Hematopoietic multipotent progenitor cell treated with erythropoietin and hydrocortisone succinate and interleukin-3 and kit ligand, for 15 days (in vitro differentiated cells): Measurements from ENCODE around the gene TCHP.

Experiments used
- DNase-seq: peaks from one replicate; pipeline ENCODE4 v3.0.0-alpha.2; 2015; ENCODE audit warnings: low spot score

Gene TCHP

DNA sequence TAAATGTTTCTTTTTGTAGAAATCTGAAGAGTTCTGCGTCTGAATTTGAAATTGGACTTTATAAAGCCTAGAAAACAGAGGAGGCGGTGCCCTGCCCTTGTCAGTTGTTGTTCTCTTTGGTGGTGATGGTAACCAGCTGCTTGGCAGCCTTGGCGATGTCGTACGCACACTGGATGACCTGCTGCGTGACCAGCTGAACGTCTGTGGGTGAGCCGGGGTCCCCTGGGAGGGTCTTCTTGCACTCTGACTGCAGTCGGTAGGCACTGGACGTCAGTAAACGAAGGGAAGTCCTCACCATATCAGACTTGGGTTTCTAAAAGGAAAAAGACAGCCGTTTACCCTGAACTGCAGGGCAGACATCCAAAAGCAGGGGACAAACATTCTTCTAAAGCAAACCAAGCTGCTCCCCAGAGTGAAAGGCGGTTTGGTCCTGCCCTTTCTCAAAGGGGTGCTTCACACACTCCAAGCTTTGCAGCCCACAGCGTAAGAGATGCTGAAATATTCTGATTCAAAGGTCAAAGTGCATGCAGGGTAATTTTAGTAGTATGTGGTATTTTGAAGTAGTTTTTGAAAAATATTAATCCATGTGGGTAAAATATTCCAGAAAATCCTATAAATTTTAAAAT is 32.9 kb downstream of the TCHP start:
- no peak for DNase-seq

DNA sequence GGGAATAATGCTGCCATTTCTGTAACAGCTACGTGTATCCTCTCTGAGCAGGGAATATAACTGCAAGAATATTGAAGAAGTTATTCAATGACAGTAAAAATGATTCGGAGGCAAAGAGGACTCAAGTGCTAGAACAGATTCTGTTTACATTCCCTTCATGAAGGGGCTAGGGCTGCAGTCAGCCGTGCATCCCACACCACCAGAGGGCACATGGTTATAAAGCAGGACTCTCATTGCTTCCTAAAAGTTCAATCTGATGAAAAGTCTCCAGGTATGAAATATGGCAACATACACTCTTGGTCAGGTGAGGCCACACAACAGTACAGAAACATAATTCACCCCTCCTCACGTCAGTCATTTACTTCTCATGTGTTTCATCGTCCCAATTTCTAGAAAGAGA is 34.0 kb downstream of the TCHP start:
- DNase-seq, result no peak

- DNase-seq, result no peak
These were observed 37.3 kb downstream of the TCHP start for GRCh38 chr12:109937371-109937770.

GRCh38 chr12:109938947-109939346 is 38.9 kb downstream of the TCHP start:
- DNase-seq, result no peak

GRCh38 chr12:109939504-109939903 is 39.4 kb downstream of the TCHP start:
- no peak for DNase-seq

DNA sequence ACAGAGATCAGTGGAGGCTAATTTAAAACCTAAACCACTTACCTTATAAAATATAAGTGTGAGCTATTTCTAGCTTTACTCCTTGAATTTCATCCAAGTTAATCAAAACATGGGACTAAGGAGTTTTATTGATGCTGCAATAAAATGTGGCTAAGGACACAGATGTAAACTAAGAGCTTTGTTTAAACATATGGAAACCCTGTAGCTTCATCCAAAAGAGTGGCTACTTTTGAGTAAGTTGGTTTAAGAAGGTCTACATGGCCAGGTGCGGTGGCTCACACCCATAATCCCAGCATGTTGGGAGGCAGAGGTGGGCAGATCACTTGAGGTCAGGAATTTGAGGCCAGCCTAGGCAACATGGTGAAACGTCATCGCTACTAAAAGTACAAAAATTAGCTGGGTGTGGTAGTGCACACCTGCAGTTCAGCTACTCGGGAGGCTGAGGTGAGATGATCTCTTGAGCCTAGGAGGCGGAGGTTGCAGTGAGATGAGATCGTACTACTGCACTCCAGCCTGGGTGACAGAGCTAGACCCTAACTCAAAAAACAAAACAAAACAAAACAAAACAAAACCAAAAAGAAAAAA is 40.4 kb downstream of the TCHP start:
- DNase-seq, result no peak

DNA sequence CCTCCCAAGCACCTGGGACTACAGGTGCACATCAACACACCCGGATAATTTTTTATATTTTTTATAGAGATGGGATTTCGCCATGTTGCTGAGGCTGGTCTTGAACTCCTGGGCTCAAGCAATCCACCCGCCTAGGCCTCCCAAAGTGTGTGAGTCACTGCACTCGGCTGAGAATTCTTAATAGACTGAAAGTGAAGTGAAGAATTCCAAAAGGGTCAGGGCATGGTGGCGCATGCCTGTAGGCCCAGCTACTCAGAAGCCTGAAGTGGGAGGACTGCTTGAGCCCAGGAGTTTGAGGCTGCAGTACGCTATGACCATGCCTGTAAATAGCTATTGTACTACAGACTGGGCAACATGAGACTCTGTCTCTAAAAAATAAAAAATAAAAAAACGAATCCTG is 43.7 kb downstream of the TCHP start:
- no peak for DNase-seq

- no peak for DNase-seq
These were observed 44.7 kb downstream of the TCHP start for GRCh38 chr12:109944561-109945359.

GRCh38 chr12:109946505-109946904 is 46.4 kb downstream of the TCHP start:
- DNase-seq, result no peak

DNA sequence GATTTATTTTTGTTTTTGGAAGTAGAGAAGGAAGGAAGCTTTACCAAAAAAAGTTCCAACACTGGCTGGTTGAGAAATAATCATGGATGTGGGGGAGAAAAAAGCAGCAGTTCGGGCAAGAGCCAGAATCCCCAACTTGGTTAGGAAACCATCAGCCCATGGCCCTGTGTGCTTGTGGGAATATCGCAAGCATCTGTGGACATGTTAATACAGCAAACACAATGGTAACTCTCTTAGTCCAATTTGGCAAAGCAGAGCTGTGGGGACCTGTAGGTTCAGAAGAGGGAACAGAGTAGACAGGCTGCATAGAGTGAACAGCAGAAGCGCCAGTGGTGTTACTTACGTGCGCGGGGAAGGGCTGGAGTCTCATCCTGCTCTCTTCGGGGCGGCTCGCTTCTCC is 46.8 kb downstream of the TCHP start:
- DNase-seq, result no peak

GRCh38 chr12:109947521-109947920 is 47.4 kb downstream of the TCHP start:
- no peak for DNase-seq

GRCh38 chr12:109948368-109948767 is 48.3 kb downstream of the TCHP start:
- DNase-seq, result no peak

- DNase-seq, result no peak
These were observed 49.0 kb downstream of the TCHP start for GRCh38 chr12:109949089-109949488.

- DNase-seq, result no peak
These were observed 50.6 kb downstream of the TCHP start for GRCh38 chr12:109950625-109951024.

DNA sequence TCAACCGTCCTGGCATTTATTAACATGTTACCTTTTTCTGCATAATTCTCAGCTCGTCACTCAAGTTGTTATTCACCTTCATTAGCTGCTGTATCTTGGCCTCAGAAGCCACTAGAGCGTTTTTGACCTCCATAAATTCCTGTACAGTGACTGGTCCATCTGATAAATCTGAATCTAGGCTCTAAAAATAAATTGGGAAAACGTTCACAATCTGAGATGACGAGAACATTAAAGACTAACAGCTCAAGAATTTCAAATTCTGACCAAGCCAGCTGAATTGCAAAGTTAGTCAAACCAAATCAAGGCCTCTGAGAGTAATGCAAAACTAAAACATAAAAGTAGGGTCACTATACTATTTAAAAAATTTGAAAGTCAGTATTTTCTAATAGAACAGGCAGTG is 51.1 kb downstream of the TCHP start:
- no peak for DNase-seq

- no peak for DNase-seq
These were observed 51.7 kb downstream of the TCHP start for GRCh38 chr12:109951751-109952150.

- no peak for DNase-seq
These were observed 52.2 kb downstream of the TCHP start for GRCh38 chr12:109952160-109952858.

DNA sequence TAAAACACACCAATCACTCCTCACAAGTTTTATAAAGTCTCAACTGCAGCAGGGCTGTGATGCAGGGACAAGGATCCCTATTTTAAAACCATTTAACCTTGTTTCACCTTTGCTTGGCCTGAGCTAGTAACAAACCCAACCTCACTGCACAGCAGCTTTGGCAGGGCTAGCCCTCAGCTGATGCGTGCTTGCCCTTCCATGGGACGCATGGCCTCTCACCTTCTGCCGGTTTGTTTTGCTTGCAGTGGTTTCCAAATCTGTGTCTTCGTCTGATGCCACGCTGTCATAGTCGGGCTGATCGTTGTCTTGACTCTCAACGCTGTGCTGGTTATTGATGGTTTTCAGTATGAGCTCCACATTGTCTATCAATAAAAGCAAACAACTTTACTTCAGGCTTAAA is 52.8 kb downstream of the TCHP start:
- DNase-seq, result no peak

GRCh38 chr12:109953656-109954055 is 53.6 kb downstream of the TCHP start:
- no peak for DNase-seq

DNA sequence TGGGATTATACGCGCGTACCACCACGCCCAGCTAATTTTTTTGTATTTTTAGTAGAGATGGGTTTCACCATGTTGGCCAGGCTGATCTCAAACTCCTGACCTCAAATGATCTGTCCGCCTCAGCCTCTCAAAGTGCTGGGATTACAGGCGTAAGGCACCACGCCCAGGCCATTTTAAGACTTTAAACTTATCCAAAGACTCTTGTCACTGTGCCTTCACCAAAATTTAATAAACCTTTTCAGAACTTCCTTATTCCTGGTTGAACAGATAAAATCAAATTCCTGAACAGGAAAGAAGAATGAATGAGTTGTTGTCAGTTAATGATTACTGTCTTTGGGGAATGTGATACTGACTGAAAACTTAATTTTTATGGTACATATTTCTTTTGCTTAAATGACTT is 58.3 kb downstream of the TCHP start:
- DNase-seq, result no peak

DNA sequence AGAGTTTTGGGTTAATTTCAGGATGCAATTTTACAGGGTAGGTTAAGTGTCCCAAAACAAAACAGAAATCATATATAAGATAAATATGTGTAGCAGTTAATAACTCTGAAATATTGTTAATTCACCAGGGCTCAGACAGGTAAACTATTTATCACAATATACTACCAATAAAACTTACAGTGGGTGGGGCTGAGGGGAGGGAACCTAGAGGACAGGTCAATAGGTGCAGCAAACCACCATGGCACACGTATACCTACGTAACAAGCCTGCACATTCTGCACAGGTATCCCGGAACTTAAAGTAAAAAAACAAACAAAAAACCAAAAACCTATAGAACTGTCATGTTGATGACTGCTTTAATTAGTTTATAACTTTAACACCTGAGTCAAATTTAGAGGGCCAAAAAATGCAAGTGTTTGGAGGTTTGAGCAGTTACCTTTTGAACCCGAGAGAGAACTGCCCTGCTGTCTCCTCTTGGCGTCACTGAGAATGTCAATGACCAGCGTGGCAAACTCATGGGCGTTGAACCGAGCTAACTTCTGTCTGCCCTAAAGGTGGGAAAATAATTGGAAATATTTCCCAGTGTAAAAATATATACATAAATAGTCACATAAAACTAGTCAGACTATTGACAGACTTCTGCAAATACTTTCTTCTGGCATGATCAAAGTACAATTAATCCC is 59.5 kb downstream of the TCHP start:
- DNase-seq, result no peak

GRCh38 chr12:109961201-109961600 is 61.1 kb downstream of the TCHP start:
- DNase-seq, result no peak
